ENCODE measurements around the gene NTRK3. TPM values are rescaled to one million over a fixed set of nuclear protein-coding genes. Genes with fewer than 3 reads are reported as not detected.

The NTRK3 gene
- total RNA-seq, 1 donor from 2014 or later, result not detected

DNA sequence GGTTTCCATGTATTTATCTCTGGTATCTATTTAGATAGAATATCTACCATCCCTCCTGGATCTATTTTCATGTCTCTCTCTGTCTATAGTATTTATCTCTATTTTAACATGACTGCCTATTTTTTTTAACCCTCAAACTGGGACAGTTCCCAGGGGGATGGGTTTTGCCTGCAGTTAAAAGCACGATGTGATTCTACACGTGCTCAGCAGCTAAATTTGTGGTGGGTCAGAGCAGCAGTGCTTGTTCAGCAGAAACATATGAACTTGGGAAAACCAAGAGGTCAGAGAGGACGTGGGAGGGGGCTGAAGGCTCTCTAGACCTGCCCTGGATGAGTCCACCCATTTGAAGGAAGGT, 189.2 kb downstream of the NTRK3 start:
- DNase-seq (ENCODE audit: low read depth), result no peak
- H3K4me3 ChIP-seq (ENCODE audit: low read depth, low read length), result no peak overlapping the region
- no peak for TF ChIP-seq CTCF (conservative IDR thresholded peaks at IDR 0.05; ENCODE audit: low read depth, low read length)

DNA sequence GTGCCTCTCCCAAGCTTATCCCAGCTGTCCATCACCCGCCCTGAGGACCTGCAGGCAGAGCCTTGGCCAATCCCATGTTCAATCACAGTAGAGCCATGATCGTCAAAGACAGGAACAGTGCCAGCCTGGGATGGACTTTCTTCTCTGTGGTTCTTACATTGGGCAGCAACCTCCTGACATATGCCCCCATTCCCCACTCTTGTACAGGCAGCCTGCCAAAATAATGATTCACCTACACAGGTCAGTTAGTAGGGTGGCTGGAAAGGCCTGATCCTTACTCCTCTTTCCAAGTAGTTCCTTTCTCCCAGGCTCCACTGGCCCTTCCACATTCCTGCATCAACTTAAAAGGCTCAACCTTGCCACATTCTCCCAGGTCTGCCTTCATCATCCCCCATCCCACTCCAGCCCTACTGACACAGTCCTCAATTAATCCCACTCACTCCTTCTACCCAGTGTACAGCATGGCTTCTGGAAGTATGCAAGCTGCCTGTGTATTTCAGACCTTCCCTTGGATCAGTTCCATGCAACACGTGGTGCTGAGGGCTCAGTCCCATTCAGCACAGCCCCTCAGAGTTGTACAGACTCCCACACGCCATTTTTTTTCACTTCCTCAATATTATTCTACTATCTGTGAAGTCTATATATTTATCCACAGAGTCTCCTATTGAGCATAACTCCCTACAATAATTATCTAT, 189.8 kb downstream of the NTRK3 start:
- no peak for TF ChIP-seq CTCF (conservative IDR thresholded peaks at IDR 0.05; ENCODE audit: low read depth, low read length)
- DNase-seq (ENCODE audit: low read depth), result no peak
- H3K4me3 ChIP-seq (ENCODE audit: low read depth, low read length), result no peak overlapping the region

DNA sequence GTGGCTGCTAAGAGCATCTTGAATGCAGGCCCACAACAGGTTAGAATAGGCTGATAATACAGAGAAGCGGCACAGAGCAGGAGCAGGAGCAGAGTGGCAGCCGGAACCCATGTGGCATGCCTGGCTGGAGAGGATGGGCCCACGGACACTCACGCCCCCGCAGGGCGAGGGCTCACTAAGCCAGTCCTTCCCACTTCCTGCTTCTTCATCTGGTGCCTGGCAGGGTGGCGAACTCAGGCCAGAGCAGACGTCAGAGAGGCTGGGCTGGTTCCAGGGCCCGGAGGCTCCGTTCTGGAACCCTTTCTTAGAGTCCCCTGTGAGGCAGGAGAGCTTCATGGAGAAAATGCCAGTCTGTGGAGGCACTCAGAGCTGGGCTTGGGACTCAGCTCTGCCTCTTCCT, 195.1 kb downstream of the NTRK3 start:
- no peak for TF ChIP-seq CTCF (conservative IDR thresholded peaks at IDR 0.05; ENCODE audit: low read depth, low read length)
- H3K4me3 ChIP-seq (ENCODE audit: low read depth, low read length), result no peak overlapping the region
- DNase-seq (ENCODE audit: low read depth), result no peak

DNA sequence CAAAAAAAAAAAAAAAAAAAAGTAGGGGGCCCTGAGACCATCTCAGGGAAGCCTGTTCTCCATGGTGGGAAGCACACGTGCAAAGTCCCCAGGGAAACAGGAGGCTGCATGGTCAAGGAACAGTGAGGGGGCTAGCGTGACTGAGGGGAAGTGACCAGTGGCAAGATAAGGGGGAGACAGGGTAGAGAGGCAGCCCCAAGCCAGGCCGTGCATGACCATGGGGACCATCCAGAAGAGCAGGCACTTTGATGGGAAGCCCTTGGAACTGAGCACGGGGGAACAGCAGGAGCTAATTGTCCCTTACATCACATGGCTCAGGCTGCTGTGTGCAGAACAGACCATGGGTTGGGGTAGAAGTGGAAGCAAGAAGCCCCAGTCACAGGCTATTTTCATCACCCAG, 196.2 kb downstream of the NTRK3 start:
- DNase-seq (ENCODE audit: low read depth), result no peak
- no peak for TF ChIP-seq CTCF (conservative IDR thresholded peaks at IDR 0.05; ENCODE audit: low read depth, low read length)

GRCh38 chr15:88057836-88058235, 198.7 kb downstream of the NTRK3 start:
- DNase-seq (ENCODE audit: low read depth), result no peak
- H3K4me3 ChIP-seq (ENCODE audit: low read depth, low read length), result no peak overlapping the region
- no peak for TF ChIP-seq CTCF (conservative IDR thresholded peaks at IDR 0.05; ENCODE audit: low read depth, low read length)

More for the DNA sequence above, 196.2 kb downstream of the NTRK3 start:
- H3K4me3 ChIP-seq (ENCODE audit: low read depth, low read length), result no peak overlapping the region

DNA sequence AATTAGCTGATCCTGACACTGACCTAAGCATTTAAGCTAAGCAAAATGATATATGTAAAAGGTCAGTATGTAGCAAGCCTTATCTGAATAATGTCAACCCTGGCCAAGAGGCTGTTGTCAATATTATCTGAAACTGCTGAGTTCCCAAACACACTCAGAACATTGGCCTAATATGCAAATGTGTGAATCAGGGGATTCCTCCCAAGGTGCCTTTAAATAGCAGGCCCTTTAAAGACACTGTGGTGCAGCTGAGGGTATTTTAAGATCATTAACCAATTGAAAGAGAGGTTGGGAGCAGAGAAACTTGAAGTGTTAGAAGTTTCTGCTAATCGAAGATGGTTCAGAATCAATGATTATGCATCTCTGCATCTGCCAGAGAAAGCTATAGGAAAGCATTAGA, 207.0 kb downstream of the NTRK3 start:
- DNase-seq (ENCODE audit: low read depth), result no peak
- no peak for TF ChIP-seq CTCF (conservative IDR thresholded peaks at IDR 0.05; ENCODE audit: low read depth, low read length)
- H3K4me3 ChIP-seq (ENCODE audit: low read depth, low read length), result no peak overlapping the region

GRCh38 chr15:88048755-88049154, 207.8 kb downstream of the NTRK3 start:
- H3K4me3 ChIP-seq (ENCODE audit: low read depth, low read length), result no peak overlapping the region
- DNase-seq (ENCODE audit: low read depth), result no peak
- no peak for TF ChIP-seq CTCF (conservative IDR thresholded peaks at IDR 0.05; ENCODE audit: low read depth, low read length)

Data from epithelial cell of proximal tubule (primary cell).